HG02943 (cell line): Measurements from ENCODE around the gene KIRREL3.
"Not testable (repeated sequence)": the region's sequence is repeated elsewhere in the genome, so short reads cannot be mapped to it uniquely, and the experiment has no call there.

Experiments used
- ATAC-seq: cut with Tn5 transposase; IDR thresholded peaks from one replicate; pipeline ENCODE4 v1.9.1; 2021; ENCODE audit warnings: mild to moderate bottlenecking, low read depth, moderate library complexity; ENCODE audit not compliant: unreplicated experiment

KIRREL3 gene

GRCh38 chr11:126405906-126406305 is 594.7 kb downstream of the KIRREL3 start:
- no peak for ATAC-seq

- no peak for ATAC-seq
These were observed 595.2 kb downstream of the KIRREL3 start for GRCh38 chr11:126405374-126405773.

GRCh38 chr11:126404367-126404766 is 596.2 kb downstream of the KIRREL3 start:
- ATAC-seq: no peak

- no peak for ATAC-seq
These were observed 596.9 kb downstream of the KIRREL3 start for GRCh38 chr11:126403658-126404057.

GRCh38 chr11:126403022-126403581 is 597.5 kb downstream of the KIRREL3 start:
- no peak for ATAC-seq

- ATAC-seq: no peak
These were observed 600.1 kb downstream of the KIRREL3 start for GRCh38 chr11:126400479-126400878.

- ATAC-seq: no peak
These were observed 600.6 kb downstream of the KIRREL3 start for GRCh38 chr11:126400019-126400418.

- ATAC-seq: no peak
These were observed 601.8 kb downstream of the KIRREL3 start for GRCh38 chr11:126398721-126399120.

- ATAC-seq: no peak
These were observed 602.3 kb downstream of the KIRREL3 start for GRCh38 chr11:126398296-126398695.

GRCh38 chr11:126396965-126397364 is 603.6 kb downstream of the KIRREL3 start:
- no peak for ATAC-seq

- not testable (repeated sequence) for ATAC-seq
These were observed 604.3 kb downstream of the KIRREL3 start for GRCh38 chr11:126396266-126396665.

- ATAC-seq: not testable (repeated sequence)
These were observed 604.8 kb downstream of the KIRREL3 start for GRCh38 chr11:126395784-126396183.

- not testable (repeated sequence) for ATAC-seq
These were observed 605.9 kb downstream of the KIRREL3 start for GRCh38 chr11:126394634-126395072.

- ATAC-seq: no peak
These were observed 606.5 kb downstream of the KIRREL3 start for GRCh38 chr11:126394036-126394435.

GRCh38 chr11:126393143-126393542 is 607.4 kb downstream of the KIRREL3 start:
- no peak for ATAC-seq

GRCh38 chr11:126392633-126393013 is 607.9 kb downstream of the KIRREL3 start:
- peak; percentile 42 for ATAC-seq

GRCh38 chr11:126391970-126392632 is 608.5 kb downstream of the KIRREL3 start:
- ATAC-seq: peak; percentile 75

- ATAC-seq: no peak
These were observed 609.1 kb downstream of the KIRREL3 start for GRCh38 chr11:126391286-126391954.

GRCh38 chr11:126390272-126390867 is 610.2 kb downstream of the KIRREL3 start:
- no peak for ATAC-seq

GRCh38 chr11:126387857-126388256 is 612.7 kb downstream of the KIRREL3 start:
- ATAC-seq: no peak

- not testable (repeated sequence) for ATAC-seq
These were observed 613.9 kb downstream of the KIRREL3 start for GRCh38 chr11:126386729-126387071.
